SHP77 (cell line): ENCODE data around the gene STK24.
"Not testable (repeated sequence)": the region's sequence is repeated elsewhere in the genome, so short reads cannot be mapped to it uniquely, and the experiment has no call there.

ENCODE experiments used
- DNase-seq, 2 experiments: peaks; one replicate each; lab custom pipeline; 2025; lab: John Stamatoyannopoulos, UW

STK24 gene

DNA sequence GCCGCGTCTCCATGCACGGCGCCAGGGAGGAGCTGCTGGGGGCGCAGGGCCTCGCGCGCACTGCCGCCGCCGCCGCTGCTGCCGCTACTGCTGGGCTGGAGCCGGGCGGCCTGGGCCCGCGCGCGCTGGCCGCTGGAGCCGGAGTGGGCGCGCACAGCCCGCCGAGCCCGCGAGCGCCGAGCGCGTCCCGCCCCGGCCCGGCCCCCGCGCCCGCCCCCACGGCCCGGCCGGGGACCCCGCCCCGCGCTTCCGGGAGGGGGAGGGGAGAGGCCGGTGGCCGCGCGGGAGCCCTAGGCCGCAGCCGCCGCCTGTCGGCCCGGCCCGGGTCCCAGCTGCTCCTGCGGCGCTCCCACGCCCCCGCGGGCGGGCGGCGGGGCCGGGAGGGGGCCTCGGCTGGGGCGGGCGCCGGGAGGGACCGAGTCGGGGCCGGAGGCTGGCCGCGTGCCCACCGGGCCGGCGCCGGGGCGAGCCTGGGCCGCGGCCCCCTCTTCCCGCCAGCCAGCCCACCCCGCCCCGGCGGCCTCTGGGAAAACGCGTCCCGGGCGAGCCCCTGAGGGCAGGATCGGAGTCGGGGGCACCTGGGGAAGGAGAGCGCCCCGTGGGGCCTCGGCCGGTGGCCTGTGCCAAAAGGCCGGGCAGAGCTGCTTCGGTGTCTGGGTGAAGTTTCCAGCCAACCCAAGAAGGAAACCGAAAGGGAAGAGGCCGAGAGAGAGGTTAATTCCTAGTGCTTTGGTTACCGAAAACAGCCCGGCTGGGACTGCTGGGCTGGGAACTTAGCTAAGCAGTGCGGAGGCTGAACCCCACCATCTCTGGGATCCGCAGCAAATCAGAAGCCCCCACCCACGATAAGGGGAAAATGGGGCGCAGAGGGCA lies at the start of gene STK24:
TSS of gene STK24 (minus strand) at position 145 of the 873 bp plus-strand sequence. CDS start 321 bp downstream, outside the sequence.
- peak; percentile 61 to 77 for DNase-seq

DNA sequence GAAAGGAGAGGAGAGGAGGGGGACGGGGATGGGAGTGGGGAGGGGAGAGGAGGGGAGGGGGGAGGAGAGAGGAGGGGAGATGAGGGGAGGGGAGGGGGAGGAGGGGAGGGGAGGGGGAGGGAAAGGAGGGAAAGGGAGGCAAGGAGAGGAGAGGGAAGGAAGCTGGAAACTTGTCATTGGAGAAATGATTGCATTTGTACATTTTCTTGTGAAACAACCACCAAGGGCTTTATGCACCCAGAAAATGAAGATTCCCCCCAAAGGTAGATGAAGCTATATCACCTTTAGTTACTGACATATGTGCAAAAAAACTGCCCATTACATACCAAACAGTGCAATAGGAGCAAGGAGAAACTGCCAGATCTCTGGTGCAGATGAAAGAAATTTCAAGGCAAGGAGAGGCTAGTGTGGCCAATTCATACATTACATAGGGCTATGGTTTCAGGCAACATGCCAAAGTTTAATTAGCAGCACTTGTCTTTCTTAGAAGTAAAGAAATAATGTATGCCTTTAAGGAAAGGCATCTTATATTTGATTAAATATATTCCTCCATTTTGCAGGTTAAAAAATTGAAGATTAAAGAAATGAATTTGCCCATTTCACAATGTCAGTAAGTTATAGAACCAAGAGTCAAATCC lies 49.5 kb upstream of the STK24 start:
- no peak for DNase-seq

DNA sequence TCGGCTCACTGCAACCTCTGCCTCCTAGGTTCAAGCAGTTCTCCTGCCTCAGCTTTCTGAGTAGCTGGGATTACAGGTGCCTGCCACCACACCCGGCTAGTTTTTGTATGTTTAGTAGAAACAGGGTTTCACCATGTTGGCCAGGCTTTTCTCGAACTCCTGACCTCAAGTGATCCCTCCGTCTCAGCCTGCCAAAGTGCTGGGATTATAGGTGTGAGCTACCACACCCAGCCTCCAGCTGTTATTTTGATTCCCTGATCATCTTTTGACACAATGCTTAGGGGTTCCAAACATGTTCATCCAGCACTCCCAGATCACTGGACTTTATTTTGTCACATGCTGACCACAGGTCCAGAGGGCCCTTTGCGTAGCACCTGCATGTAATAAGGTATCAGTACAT lies 47.7 kb upstream of the STK24 start:
- not testable (repeated sequence) for DNase-seq

DNA sequence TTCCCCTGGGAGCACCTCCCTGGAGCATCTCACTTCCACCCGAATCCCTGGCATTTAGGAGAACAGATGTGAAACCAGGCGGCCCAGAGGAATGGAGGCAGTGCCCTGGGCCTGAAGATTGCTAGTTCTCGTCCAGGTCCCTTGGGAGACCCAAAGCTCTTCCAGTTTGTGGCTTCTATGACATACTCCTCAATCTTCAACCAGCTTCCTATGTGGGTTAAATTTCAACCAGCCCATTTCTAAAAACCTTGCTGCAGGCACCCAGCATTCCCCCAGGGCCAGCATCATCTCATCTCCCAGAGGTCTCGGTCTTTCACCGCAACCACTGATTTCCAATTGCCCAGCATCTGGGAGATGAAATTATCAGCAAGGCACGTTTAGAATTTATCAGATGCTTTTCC lies 46.0 kb upstream of the STK24 start:
- no peak for DNase-seq

DNA sequence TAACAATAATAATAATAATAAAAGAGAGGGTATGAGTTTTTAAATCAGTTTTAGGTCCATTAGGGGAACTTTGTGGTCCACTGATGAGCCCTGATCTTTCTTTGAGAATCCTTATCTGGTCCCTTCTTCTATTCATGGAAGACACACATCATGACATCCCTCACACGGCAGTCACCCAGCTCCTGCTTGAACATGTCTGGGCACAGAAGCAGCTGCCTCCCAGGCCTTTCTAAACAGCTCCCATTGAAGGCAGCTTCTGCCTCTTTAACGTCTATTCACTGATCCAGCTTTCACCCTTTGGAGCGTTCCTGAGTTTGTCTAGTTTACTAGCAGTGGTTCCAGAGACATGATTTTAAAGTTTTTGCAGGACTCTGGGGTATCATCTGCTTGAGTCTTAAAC lies 42.6 kb upstream of the STK24 start:
- no peak for DNase-seq

DNA sequence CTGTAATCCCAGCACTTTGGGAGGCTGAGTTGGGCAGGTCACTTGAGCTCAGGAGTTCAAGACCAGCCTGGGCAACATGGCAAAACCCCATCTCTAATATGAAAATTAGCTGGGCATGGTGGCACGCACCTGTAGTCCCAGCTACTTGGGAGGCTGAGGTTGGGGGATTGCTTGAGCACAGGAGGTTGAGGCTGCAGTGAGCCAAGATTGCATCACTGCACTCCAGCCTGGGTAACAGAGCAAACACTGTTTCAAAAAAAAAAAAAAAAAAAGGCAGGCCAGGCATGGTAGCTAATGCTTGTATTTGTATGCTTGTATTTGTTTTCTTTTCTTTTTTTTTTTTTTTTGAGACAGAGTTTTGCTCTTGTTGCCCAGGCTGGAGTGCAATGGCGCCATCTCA lies 38.7 kb upstream of the STK24 start:
- not testable (repeated sequence) for DNase-seq

DNA sequence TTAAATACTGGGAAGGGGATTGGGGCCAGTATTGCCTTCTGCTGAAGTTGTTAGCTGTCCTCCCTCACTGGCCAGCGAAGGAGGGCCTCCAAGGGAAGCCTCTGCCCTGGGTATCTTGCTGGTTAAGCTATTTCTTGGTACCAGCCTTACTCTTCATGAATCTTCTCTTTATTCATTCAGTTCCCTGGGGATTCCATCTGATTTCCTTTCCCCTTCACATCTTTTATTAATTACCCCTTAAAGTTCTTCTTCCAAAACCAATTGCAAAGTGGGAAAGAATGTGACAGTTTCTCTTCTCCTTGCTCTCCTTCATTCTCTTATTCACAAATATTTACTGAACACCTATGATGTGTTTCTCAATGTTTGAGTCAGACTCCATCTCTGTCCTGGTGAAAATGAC lies 36.7 kb upstream of the STK24 start:
- DNase-seq: no peak

DNA sequence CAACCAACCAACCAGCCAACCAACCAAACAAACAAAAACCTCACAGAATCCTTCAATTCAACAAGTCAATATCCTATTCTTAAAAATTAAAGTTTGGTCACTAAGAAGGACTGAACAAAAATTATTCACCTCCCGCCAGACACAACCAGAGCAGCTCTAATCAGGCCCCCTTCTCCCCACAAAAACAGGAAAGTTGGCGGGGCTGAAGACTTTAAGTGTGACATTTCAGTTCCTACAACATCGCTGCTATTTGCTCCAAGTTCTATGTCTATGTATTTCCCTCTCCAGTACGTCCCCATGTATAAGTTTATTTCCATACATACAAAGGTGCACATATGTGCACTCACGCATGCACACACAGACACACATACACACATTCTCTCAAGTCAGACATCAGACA lies 32.8 kb upstream of the STK24 start:
- no peak for DNase-seq

DNA sequence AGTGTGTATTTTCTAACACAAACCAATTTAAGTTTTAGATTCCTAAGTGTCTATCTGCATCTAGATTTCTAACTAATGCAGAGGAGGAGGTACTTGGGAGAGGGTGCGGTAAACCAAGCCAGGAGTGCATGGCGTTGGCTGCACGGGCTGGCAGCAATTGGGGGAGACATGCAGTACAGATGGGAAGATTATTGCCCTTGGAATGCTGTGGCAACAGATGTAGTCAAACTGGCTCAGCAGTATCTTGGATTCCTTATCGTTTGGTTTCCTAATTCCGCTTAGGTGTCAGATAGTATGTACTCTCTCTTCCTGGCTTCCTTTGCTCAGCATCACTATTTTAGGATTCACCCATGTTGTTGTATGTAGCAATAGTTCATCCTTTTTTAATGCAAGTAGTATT lies 29.4 kb upstream of the STK24 start:
- no peak for DNase-seq

DNA sequence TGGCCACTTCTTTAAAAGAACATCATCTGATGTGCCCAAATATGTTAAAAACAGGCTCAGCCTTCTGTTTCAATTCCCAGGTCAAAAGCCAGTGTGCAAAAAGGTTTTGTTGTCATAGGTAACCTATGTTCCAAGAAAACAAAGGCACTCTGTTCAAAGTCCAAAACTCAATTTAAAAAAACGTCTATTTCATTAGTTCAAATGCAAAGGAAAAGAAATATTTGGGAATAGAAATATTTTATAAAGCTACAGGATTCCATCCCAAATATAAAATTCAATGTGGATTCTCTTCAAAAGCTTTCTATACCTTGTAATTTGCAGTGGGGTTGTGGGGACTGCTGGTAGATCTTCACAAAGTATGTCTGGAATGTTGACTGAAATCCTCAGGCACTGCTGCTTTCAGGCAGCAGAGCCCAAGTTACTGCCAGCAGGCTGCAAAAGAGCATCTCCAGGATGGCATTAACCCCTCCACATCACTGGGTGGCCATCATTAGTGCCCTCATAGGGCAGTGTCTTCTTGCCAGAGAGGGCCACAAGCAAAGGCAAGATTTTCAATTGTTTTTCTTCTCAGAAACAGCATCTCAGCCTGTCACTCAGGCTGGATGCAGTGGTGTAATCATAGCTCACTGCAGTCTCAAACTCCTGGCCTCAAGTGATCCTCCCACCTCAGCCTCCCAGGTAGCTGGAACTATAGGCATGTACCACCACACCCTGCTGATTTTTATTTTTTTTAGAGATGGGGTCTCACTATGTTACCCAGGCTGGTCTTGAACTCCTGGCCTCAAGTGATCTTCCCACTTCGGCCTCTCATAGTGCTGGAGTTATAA lies 22.8 kb upstream of the STK24 start:
- DNase-seq: no peak

DNA sequence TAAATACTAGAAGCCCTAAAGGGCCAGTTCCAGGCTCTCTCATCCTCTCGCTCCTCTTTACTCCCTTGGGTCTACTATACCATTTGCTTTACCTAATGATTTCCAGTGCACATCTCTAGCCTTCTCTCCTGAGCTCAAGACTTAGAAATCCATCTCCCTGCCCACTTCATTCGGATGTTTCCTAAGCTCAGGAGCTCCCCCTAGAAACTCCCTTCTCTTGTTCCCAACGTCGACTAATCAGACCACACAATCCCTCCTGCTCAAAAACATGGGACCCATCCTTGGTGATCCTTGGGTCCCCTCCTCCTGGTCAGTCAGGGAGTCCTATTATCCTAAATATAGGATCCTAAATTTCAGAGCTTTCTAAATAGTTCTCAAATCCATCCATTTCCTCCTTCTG lies 21.1 kb upstream of the STK24 start:
- DNase-seq: peak in 1 of 2 experiments; percentile 20

DNA sequence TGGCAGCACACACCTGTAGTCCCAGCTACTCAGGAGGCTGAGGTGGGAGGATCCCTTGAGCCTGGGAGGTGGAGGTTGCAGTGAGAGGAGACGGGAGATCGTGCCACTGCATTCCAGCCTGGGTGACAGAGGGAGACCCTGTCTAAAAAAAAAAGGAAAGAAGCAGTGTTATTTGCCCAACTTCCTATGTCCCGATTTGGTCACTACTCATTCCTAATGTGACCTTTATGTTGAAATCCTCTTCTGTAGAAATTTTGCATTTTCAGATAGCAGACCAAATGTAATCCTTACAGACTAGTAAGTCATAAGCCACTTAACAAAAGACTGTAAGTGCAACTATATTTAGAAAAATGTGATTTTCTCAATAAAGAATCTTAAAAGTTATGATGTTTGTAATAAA lies 18.2 kb upstream of the STK24 start:
- DNase-seq: no peak

DNA sequence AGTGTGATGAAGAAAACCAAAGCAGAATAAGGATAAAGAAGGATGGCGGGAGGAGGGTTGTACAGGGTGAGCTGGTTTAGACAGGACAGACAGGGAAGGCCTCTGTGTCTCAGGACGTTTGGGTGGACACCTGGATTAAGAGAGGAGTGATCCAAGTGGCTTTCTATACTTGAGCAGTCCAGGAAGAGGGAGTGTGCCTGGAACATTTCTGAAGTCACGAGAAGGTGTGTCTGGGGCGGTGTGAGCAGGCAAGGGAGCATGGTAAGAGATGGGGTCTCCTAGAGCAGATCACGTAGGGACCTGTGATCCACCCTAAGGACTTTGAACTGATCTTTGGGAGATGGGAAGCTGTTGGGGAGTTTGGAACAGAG lies 15.4 kb upstream of the STK24 start:
- DNase-seq: no peak

DNA sequence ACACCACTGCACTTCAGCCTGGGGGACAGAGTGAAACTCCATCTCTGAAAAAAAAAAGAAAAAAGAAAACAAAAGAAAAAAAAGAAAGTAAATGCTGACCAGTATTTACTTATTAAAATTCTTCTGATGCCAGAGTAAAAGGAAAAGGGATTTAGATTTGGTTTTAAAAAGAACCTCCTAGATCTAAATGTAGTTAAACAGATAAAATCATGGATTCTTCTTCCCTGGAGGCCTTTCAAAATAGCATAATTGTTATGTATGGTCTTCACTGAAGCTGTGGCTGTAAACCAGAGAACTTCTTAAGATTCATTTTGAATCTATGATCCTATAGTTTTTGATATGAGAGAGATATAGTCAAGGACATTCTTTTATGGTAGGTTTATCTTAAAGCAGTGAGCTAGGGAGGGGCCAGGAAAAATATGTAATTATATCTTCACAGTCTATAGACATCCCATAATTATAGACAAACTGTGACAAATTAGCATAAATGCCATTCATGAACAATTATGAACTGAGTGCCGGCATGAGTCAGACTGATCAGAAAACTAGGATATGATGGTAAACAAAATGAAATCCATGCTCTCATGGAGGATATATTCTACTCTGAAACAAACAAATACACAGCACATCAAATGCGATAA lies 14.9 kb upstream of the STK24 start:
- no peak for DNase-seq

DNA sequence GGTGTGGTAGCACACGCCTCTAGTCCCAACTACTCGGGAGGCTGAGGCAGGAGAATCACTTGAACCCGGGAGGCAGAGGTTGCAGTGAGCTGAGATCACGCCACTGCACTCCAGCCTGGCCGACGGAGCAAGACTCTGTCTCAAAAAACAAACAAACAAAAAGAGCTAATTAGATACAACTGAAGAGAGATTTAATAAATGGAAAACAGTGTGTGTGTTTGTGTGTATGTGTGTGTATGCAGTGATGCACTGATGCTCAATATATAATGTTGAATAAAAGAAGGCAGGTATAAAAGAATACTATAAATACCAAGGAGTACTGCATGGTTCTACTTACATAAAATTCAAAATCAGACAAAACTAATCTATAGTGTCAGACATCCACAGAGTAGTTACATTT lies 13.6 kb upstream of the STK24 start:
- not testable (repeated sequence) for DNase-seq

DNA sequence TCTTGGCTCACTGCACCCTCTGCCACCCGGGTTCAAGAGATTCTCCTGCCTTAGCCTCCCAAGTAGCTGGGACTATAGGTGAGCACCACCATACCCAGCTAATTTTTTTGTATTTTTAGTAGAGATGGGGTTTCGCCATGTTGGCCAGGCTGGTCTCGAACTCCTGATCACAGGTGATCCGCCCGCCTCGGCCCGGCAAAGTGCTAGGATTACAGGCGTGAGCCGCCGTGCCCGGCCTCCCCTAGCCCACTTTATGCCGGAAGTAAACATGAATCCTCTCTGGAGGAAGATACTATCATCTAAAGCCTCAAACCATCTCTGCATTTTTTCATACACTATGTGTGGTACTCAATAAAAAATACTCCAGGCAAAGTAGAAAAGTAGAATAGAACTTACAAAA lies 12.6 kb upstream of the STK24 start:
- DNase-seq: not testable (repeated sequence)

DNA sequence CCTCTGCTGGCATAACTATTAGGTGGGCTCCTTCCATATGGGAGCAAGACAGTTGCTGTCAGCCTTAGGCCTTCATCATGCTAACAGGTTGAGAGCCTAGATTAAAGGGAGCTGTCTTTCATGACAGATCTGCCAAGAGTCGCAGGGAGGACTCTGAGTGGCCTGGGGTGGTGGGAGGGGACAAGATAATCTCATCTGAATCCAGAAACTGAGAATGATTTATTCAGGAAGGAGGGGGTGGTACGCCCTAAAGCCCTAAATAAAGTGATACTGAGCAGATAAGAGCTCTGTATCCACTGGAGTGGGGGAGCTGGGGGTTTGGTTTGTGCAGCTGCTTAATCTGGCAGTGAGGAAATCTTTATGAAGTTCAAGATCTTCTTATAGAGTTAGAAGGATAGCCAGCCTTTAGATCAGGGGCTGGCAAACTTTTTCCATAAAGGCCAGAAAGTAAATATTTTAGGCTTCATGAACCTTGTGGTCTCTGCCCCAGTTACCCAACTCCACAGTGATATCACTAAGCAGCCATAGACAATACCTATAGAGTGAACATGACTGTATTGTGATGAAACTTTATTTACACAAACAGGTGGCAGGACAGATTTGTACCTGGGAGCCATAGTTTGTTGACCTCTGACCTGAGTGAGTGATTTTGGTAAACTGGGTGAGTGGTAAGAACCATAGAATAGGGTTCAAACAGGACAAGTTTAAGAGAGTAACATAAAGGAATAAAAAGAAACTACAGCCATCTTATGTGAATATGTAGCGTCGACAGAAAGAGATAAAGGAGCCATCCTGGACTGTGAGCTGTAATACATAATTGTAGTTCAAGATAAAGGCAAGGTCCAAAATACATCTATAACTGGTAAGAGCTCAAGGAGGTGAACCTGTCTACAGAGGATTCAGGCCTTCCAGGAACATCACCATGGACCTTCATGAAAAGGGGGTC lies 9.8 kb upstream of the STK24 start:
- DNase-seq: no peak

DNA sequence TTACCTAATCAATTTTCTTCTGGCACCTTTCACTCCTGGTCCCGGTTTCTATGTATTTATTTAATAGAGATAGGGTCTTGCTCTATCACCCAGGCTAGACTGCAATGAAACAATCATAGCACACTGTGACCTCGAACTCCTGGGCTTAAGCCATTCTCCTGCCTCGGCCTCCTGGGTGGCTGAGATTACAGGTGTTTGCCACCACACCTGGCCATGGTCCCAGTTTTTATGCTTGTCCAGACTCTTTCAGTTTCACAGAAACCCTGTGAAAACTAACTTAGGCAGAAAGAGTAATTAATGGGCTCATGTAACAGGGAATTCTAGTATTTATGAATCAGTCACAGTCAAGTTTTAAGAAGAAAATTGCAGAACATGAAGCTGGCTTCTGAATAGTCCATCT lies 9.0 kb upstream of the STK24 start:
- DNase-seq: no peak

DNA sequence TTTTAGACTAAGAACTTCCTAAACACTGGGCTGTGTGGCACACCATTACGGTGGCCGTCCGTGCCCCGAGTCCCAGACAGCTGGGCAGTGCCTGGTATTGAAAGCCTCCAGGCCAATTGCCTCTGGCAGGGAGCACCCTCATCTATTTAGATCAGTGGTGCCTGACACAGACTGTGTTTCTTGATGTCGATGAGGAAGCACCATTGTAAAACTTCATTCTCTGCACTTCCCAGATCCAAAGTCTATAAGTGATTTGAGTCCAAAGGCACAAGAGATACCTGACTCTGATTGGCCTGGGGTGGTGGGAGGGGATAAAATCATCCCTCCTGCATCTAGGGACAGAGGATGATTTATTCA lies 8.5 kb upstream of the STK24 start:
- no peak for DNase-seq

DNA sequence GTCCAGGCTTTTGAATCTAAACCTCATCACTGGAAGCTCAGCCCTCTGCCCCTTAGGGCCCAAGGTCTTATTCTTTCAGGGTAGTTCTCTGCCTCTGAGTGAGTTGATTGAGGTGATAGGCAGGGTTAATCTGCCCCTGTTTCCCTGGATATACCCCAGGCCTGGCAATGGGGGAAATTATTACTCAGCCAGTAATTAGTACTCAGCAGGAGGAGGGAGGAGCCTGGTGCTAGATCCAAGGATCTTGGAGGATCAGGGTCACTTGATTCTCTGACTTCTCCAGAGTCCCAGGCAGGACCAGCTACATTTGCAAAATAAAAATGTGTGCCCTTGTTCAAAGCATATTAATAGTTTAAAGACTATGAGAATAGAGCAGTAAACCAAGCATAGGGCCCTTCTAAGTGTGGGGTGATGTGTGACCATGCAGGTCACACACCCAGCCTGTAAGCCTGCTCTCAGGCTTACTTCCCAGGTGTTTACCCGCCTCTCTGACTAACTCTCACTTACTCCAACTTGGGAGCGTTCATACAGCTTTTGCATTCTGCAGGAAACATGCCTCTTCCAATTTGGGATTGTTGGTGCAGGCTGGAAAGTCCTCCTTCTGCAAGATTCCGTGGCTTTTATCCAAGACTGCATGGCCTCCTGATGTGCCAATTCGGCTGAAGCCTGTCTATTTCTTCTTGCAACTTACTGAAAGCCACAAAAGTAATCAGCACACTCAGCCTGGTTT lies 7.9 kb upstream of the STK24 start:
- no peak for DNase-seq

DNA sequence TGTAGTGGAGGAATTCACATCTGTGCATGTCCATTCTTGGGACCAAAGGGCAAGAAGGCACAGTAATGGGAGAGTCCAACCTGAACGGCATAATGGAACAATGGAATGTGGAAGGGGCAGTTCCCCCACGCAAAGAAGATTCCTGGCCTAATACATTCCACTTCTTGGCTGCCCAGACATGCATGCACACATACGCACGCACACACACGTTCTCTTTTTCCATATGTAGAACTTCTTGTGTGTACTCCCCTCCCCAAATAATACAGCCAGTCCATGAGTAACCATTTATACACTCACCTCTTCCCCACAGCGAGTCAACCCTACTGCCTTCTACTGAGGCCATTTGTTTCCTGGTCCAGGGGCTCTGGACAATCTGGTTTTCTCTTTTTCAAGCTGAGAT lies 6.0 kb upstream of the STK24 start:
- DNase-seq: no peak
